Measurements from ENCODE around the gene MSRB2.
A peak's percentile ranks its signal among the peaks of the same experiment; 100 is the strongest.

MSRB2 gene

GRCh38 chr10:23111517-23112286 lies 16.3 kb downstream of the MSRB2 start:
- no peak for DNase-seq (ENCODE audit: low read depth, low spot score)

DNA sequence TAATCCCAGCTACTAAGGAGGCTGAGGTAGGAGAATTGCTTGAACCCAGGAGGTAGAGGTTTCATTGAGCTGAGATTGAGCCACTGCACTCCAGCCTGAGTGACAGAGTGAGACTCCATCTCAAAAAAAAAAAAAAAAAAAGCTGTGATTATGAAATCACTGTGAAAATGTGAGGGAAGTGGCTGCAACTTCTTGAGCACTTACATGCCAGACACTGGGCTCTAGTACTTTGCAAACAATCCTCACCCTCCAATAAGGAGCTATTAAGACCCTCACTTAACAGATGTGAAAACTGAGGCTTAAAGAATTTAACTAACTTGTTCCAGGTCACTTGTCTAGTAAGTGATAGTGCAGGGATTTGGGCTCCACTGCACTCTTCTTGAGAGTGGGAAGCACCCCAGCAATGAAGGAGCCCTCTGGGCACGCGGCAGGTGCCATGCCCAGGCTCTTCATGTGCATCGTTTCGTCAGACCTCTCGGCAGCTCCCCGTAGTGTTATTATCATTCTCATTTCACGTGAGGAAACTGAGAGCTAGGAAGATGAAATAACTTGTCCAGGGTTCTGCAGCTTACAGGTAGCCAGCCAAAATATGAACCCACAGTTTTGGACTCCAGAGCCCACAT lies 19.0 kb downstream of the MSRB2 start:
- DNase-seq (ENCODE audit: low read depth, low spot score) = no peak

GRCh38 chr10:23116486-23117205 lies 21.3 kb downstream of the MSRB2 start:
- no peak for DNase-seq (ENCODE audit: low read depth, low spot score)

GRCh38 chr10:23120001-23120934 lies 24.9 kb downstream of the MSRB2 start:
- no peak for DNase-seq (ENCODE audit: low read depth, low spot score)

DNA sequence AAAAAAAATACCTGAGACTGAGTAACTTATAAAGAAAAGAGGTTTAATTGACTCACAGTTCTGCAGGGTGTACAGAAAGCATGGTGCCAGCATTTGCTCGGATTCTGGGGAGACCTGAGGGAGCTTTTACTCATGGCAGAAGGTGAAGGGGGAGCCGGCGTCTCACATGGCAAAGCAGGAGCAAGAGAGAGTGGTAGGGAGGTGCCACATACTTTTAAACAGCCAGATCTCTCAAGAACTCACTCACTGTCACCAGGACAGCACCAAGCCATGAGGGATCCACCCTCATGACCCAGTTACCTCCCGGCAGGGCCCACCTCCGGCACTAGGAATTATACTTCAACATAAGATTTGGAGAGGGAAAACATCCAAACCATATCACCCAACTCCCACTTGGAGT lies 25.8 kb downstream of the MSRB2 start:
- DNase-seq (ENCODE audit: low read depth, low spot score) = no peak

DNA sequence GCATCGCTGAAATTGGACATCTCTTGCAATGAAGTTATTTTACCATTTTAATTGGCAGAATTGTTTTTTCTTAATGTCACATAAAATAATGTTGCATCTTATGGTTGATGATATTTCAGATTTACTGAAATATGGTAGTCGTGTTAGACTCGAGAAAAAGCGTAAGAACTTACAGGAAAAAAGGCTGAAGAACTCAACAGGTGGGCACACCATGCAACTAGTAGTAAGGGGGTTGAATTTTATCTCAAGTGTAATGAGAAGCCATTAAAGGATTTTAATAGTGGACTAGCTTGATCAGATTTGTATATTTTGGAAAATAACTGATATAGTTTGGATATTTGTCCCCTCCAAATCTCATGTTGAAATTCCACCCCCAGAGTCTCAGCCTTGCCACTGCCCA lies 41.1 kb downstream of the MSRB2 start:
- no peak for DNase-seq (ENCODE audit: low read depth, low spot score)

DNA sequence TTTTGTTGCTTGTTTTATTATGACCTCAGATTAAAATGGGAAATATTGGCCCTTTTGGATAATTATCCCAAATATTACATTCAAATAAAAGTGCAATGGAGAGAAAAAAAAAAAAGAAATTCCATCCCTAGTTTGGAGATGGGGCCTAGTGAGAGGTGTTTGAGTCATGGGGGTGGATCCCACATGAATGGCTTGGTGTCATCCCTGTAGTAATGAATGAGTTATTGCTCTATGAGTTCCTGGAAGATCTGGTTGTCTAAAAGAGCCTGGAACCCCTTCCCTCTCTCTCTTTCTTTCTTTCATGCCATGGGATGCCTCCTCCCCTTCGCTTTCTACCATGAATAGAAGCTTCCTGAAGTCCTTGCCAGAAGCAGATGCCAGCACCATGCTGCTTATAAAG lies 44.3 kb downstream of the MSRB2 start:
- no peak for DNase-seq (ENCODE audit: low read depth, low spot score)

DNA sequence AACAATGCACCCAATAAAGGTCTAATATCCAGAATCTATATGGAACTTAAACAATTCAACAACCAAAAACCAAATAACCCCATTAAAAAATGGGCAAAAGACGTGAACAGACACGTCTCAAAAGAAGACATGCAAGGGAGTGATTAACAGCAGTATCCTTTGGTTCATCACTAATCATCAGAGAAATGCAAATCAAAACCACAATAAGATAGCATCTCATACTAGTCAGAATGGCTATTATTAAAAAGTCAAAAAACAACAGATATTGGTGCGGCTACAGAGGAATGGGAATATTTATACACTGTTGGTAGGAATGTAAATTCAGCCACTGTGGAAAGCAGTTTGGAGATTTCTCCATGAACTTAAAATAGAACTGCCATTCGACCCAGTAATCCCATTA lies 46.6 kb downstream of the MSRB2 start:
- no peak for DNase-seq (ENCODE audit: low read depth, low spot score)

DNA sequence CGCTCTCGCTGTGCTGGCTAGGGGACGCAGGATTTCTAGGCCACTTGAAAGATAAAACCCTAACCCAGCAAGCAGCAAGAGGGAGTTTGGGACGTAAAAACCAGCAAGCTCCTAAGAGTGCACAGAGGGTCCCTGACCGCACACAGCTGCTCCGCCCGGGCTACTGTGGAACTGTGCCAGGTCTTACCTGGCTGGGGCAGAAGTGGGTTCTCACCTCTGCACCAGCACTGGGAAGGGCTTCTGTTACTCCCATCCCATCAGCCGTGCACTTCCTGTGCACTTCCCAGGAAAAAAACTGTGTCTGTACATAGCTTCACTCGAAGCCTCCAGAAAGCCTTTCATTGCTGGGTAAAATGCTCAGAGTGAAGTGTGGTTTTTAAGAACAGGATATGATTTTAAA lies 50.9 kb downstream of the MSRB2 start:
- no peak for DNase-seq (ENCODE audit: low read depth, low spot score)

- no peak for DNase-seq (ENCODE audit: low read depth, low spot score)
Observed at GRCh38 chr10:23147035-23147434, 51.7 kb downstream of the MSRB2 start.

GRCh38 chr10:23148214-23148613 lies 52.8 kb downstream of the MSRB2 start:
- DNase-seq (ENCODE audit: low read depth, low spot score) = no peak

GRCh38 chr10:23150091-23150490 lies 54.7 kb downstream of the MSRB2 start:
- no peak for DNase-seq (ENCODE audit: low read depth, low spot score)

DNA sequence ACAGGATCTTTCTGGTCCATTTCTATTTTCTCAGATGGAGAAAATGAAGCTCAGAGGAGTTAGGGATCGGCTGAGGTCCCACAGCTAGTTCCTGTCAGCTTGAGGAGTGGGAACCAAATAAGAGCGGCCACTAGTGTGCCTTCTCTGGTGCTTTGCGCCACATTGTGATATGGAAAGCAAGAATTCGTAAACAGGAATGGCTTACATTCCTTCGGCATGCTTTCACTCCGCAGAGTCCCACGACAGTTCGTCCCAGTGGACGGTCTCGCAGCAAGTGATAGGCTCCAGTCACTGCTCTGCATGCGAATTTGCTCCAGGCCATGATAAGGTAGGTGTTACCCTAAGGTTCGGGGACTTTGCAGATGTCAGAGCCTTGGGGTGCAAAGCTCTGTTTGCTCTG lies 55.2 kb downstream of the MSRB2 start:
- DNase-seq (ENCODE audit: low read depth, low spot score) = no peak

- DNase-seq (ENCODE audit: low read depth, low spot score) = no peak
Observed at GRCh38 chr10:23151071-23151470, 55.7 kb downstream of the MSRB2 start.

DNA sequence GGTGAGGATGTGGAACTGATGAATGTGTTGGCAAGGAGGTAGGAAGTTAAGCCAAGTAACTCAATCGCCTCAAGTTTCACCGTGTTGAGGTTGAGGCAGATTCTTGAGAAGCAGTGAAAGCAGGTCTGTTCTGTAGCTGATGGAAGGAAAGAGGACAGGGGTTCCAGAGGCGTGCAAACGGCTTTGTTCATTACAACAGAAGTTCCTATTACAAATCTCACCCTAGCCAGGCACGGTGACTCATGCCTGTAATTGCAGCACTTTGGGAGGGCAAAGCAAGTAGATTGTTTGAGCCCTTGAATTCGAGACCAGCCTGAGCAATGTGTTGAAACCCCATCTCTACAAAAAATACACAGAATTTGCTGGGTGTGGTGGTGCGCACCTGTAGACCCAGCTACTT lies 59.8 kb downstream of the MSRB2 start:
- DNase-seq (ENCODE audit: low read depth, low spot score) = peak; percentile 16

DNA sequence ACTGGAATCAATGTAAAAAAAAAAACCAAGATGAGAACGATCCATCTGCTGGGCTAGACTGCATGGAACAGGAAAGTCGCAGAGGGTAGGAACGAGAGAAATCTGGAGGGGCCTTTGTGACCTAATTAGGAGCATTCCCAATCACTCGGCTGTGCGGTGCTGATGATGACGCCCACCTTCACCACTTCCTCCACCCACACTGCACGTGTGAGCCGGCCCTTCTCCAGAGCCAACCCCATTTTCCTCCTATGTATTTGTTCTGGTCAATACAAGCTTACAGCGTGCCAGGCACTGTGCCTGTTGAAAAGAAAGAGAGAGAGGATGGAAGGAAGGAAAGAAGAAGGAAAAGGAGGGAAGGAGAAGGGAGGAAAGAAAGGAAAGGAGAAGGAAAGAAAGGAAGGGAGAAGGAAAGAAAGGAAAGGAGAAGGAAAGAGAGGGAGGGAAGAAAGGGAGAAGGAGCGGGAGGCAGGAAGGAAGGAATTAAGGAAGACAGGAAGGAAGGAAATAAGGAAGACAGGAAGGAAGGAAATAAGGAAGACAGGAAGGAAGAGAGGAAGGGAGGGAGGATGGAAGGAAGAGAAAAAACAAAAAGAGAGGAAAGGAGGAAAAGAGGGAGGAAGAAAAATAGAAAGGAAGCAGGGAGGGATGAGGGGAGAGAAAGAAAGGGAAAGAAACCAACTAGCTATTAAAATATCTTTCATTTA lies 61.2 kb downstream of the MSRB2 start:
- DNase-seq (ENCODE audit: low read depth, low spot score) = no peak

DNA sequence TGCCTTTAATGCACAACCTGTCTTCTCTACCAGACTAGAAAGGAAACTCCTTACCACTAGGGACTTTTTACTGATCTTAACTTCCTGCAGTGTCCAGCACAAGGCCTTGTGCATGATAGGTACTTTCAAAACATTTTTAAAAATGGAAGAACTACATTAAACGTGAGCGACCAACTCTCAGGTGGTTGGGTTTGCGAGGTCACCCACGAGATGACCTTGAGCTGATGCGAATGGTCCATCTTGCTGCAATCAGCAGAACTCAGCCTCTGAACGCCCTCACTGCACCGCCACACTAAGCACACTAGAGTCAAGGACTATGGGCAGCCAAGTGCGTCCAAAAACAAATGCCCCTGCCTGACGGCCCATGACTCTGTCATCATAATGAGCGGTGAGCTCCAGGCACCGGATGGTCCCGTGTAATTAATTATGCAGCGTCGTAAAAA lies 61.9 kb downstream of the MSRB2 start:
- DNase-seq (ENCODE audit: low read depth, low spot score) = no peak

DNA sequence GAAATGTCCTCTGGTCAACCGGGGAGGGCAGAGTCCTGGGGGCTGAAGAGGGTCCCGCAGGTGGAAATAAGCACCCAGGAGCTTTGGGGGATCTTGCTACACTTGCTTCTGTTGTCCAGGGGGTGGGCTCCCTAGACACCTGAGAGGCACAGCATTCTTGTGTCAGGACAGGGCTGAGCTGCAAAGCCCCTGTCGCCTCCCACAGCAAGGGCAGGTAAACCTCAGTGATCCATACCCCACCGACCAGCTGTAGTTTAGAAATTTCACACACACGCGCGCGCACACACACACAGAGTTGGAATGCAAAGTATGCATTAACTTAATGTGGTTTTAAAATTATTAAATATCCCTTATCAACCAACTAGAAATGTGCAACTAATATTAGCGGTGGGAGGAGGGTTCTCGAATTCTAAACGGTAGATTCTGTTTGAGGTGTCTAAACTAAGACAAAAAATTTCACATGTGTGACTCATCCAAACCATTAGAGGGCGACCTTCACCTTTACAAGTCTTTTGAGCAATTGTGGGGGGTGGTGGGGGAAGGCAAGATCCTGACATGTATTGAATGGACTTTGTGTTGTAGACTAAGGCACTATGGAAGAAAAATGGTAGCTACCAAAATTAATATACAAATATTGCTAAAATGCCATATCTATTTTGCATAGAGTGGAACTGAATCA lies 62.5 kb downstream of the MSRB2 start:
- DNase-seq (ENCODE audit: low read depth, low spot score) = peak; percentile 48

- DNase-seq (ENCODE audit: low read depth, low spot score) = peak; percentile 73
Observed at GRCh38 chr10:23158370-23158769, 63.0 kb downstream of the MSRB2 start.

DNA sequence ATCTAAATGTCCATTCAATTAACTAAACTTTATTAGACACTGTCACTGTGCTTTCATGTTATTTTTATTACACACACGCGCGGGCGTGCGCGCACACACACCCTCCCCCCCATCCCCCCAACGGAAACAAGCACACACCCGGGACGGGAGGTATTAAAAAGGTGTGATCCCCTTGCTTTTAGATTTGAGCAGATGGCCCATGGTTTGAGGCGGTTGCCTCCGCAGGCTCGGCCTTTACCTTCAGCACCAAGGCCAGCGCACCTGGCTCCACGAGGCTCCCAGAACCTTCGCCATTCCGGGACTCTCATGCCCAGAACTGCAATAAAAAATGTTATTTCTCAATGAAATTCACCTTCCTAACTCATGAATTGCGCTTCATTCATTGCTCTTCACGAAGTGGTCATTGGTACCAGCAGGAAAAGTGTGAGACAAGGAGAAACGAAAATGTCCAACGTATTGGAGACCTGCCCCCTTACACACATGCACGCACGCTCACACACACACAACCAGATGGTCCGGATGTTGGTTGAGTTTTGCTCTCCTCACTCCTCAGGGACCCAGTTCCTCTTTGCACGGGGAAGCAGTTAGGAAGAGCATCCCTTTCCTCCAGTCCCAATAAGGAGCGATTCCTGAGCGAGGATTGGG lies 76.0 kb downstream of the MSRB2 start:
- DNase-seq (ENCODE audit: low read depth, low spot score) = peak; percentile 81
